HG02885 (cell line): ENCODE measurements around the gene VWC2.

ENCODE experiments used
- ATAC-seq: cut with Tn5 transposase; IDR thresholded peaks from one replicate; pipeline ENCODE4 v1.9.1; 2021; ENCODE audit warnings: mild to moderate bottlenecking; ENCODE audit not compliant: unreplicated experiment, poor library complexity

Gene VWC2

DNA sequence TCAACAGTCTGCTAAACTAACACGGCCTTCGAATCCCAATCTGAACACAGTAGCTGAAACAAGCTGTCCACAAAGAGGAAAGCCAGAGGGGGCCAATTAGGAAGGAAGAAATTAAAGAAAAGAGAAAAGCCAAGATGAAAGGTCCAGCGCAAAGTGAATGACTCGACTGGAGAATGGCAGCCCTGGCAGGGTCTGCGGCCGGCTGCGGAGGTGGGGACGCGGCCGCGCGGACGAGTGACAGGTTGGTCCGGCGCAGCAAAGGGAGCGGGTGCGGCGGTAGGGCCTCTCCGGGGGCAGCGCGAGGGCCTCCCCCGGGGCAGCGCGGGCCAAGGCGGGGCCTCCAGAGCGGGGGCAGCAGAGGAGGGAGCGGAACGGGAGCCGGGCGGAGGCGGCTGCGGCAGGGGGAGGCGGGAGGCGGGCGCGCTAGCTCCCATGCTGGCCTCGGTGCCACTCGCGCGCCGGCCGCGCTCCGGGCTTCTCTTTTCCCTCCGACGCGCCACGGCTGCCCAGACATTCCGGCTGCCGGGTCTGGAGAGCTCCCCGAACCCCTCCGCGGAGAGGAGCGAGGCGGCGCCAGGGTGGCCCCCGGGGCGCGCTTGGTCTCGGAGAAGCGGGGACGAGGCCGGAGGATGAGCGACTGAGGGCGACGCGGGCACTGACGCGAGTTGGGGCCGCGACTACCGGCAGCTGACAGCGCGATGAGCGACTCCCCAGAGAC, at the start of gene VWC2:
Gene VWC2, plus strand, starts transcription at position 421 of the 718 bp plus-strand sequence. CDS start 1,798 bp downstream, outside the sequence.
- no peak for ATAC-seq

DNA sequence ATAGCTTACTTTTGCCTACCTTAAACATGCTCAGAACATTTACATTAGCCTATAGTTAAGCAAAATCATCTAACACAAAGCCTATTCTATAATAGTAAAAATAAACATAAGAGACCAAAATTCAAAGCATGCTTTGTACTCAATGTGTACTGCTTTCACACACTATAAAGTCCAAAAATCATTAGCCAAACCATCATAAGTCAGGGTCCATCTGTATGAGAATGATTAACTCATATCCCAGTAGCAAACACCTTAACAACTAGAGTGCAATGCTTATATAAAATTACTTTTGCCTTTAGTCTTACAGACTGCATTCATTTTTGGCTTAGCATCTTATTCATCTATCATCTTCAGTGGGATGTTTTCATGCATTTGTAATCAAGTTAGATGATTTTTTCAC, 49.4 kb upstream of the VWC2 start:
- ATAC-seq: no peak

DNA sequence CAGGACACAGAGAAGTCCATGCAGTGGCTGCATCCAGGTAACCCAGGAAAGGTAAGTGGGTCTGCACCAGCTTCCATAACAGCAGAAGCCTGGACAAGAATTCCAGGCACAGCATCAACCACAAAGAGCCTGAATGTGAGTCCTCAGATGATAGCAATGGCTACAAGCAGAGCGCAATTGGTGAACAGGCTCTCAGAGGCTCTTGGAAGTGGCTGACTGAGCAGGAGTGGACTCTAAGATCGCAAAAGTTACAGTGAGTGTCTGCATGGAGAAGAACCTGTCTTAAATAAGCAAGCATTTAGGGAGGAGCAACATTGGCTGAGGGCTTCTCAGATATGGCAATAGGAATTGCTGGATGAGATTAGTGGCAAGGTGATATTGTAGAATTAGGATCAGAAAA, 41.6 kb upstream of the VWC2 start:
- ATAC-seq: no peak

DNA sequence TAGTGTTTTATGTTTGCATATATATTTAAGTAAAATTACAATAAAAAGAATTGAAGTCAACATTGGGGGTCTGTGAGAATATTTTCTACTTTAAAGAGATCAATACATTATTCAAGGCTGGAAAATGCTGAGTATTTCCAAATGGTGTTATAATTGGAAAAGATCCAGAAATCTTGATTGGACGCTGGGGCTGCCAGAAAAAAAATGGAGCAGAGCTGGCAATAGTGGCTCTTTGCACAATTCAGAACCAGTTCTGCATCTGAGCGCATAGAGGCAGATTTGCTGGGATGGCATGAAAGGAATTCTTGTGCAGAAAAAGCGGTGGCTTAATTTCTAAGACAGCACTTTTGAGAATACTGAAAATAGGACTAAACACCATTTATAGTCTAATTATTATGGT, 10.8 kb upstream of the VWC2 start:
- no peak for ATAC-seq

DNA sequence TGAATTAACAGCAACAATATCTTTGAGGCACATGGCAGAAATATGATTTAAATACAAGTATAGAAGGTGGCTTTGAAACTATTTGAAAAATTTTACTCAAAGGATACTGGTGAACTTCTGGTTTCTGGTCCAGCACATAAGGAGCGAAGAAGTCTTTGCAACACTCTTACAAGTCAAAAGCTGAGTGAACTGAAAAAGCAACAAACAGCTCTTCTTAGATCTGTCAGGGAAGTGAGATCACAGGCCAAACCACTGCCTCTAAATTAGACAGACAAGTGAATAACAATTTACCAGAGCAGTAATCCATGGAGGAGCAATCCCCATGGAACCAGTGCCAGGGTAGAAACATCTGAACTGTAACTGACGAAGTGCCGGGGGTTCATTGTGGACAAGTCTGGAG, 9.6 kb upstream of the VWC2 start:
- ATAC-seq: peak; percentile 40

DNA sequence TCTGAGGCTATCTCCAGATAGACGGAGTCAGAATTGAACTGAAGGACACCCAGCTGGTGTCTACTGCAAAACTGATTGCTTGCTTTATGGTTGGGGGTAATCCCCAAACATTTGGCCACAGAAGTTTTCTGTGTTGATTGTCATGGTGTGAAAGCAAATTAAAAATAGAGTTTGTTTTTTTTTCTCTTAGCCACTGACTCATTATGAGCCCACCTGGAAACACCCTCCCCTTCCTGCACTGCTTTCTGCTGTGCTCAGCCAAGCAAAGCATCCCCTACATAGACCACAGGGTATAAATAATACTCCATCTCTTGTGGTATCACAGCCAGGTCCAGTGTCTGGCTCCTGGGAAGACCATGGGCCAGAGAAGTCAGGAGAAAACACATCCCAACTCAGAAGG, 6.5 kb upstream of the VWC2 start:
- ATAC-seq: peak; percentile 79

DNA sequence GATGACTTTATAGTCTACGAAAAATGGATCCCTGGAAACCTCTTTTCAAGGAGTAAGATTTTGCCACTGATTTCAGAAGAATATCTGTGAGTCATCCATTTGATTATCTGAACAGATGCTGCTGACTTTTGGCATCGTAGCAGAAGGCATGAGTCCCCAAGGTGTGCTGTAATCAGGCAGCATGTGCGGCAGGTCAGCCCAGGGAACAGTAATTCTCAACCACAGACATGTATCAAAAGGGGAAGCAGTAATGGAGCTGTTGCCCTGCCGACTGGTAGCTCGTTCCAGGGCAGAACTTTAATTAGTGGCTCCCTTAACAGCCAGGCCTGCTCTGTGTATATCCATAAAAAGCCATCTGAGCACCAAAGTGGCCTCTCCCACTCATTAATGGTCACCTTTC, 5.7 kb upstream of the VWC2 start:
- no peak for ATAC-seq

DNA sequence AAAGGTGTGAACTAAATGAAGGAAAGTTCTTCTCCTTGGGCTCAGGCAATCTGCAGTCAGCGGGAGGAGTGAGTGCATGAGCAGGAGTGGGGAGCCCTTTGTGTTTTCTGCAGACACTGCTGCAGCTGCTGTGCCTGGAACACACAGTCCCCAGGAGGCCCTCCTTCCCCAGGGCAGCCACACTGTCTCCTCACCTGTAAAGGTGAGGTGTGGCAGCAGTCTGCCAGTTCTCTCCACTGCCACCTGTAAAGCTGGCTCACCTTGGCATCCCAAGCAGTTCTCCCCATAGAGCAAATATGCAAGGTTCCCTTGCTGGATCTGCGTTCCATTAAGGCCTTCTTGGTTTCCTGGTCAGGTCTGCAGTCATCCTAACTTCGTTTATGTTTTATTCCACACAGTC, 5.2 kb upstream of the VWC2 start:
- ATAC-seq: no peak

DNA sequence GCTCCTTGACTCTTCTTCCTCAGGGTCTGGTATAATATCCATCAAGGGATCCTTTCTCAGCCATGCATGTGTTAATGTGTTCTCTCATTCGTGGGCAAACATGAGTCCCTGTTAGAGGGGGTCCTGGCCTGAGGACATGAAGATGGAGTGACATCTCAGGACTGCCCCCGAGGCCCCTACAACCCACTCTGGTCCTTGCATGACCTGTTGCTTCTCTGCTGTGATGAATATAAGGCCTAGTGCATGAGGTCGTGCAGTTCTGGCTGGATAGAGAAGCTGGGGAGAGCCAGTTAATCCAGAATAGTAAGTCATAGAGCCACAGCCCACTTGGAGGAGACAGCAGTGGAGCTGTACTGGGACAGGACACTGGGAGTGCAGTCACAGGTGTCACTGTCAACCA, 4.6 kb upstream of the VWC2 start:
- ATAC-seq: no peak

DNA sequence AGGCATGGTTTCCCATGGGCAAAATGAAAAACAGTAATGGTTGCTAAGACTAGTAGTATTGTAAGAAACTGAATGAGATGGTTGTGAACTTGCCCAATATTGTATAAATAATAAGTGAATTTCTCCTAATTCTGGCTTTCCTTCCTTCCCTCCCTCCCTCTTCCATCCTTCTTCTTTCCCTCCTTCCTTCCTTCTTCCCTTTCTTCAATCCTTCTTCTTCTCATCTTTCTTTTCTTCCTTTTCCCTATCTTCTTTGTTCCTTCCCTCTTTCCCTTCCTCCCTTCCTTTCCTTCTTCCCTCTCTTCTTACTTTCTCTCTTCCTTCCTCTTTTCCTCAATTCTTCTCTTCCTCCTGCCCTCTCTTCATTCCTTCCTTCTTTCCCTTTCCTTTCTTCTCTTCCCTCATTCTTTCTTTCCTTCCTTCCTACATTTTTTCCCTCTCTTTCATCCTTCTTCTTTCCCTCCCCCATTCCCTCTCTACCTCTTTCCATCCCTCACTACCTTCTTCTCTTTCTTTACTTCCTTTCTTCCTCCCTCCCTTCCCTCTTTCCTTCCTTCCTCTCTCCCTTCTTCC, 4.1 kb upstream of the VWC2 start:
- no peak for ATAC-seq

DNA sequence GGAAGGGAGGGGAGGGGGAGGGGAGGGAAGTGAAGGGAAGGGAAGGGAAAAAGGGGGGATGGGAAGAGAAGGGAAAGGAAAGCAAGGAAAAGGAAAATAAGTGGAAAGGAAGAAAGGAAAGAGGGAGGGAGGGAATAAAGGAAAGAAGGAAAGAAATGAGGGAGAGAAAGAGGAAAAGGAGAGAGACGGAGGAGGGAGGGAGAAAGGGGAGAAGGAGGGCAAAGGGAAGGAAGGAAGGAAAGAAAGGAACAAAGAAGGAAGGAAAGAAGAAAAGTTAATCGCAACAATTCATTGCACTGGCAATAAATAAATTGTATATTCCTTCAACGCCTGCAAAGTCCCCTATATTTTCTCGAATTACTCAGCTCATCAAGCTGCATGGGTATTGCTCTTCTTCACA, 2.6 kb upstream of the VWC2 start:
- ATAC-seq: no peak

DNA sequence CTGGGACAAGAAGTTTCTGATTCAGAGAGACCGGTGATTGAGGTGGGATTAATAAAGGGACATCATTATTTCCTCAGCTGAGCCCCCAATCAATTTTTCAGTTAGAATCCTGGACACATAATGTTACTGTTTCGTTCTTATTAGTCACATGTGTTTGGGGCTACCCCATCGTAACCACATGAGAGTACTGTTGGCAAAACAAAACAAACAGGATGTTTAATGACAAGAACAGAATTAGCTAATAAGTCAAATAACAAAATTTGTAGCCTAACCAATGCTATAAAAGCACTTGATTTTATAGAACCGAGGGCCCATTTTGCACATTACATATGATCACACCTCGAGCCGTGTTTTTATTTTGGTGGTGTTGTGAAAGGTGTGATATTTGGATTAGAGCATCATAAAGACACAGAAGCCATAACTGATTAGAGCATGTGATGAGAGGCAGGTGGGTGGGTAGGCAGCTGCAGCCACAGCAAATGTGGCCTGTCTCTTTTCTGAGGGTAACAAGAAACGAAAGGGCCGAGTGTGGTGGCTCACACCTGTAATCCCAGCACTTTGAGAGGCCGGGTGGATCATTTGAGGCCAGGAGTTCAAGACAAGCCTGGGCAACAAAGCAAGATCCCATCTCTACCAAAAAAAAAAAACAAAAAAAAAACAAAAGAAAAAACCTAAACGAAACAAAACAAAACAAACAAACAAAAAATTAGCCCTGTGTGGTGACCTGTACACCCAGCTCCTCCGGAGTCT, 1.8 kb upstream of the VWC2 start:
- peak; percentile 45 for ATAC-seq

DNA sequence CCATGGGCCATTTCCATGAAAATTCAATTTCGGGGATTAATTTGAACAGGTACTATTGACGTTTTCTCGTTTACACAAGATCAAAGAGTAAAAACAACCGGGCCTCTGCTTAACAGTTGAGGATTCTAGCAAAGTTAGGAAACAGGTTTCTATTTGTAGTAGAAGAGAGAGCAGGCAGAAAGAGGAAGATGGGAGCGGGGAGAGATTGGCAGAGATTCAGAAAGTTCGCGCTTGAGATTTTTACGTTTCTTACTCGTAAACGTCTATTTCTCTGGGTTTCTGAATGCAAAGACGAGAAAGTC, 571 bp upstream of the VWC2 start:
- ATAC-seq: no peak

DNA sequence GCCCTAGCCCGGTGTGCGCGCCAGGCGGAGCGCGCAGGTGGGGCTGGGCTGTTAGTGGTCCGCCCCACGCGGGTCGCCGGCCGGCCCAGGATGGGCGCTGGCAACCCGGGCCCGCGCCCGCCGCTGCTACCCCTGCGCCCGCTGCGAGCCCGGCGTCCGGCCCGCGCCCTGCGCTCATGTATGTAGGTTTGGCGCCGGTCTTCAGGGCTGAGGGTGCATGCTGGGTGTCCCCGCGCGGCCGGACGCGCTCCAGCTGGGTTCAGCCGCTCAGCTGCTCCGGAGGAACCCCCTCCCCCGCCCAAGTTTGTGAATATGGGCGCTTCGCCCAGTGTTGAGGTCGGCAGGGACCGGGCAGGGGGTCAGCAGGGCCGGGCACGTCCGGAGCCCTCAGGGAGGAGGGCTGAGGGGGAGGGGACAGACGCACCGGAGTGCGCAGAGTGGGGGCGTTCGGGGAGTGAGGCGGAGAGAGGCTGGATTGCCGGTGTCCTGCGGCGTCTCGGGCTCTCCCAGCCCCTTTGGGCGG, 559 bp downstream of the VWC2 start:
- no peak for ATAC-seq

DNA sequence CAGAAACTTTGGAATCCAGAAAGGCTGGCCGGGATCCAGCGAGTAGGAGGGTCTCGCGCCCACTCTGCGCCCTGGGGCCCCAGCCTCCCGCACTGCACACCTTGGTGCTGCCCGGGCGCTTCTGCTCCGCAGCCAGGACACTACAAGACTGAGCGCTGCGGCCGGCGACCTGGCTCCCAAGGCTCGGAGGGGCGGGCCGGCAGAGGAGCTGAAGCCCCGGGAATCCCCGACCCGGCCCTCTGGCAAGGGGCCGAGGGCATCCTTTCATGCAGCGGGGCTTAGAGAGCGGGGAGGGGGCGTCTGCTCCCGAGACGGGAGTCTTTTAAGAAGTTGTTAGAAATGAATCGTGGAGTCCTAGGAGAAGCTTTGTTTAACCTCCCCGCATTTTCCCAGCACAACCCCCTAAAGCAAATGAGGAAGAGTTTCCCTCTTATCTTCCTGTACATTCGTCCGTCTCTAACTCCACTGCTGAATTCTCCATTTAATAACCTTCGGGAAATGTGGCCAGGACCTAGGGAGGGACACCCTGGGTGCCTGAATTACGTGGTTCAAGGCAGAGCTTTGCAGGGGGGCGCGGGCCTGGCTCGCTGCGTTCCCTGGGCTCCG, 1.1 kb downstream of the VWC2 start:
- no peak for ATAC-seq

DNA sequence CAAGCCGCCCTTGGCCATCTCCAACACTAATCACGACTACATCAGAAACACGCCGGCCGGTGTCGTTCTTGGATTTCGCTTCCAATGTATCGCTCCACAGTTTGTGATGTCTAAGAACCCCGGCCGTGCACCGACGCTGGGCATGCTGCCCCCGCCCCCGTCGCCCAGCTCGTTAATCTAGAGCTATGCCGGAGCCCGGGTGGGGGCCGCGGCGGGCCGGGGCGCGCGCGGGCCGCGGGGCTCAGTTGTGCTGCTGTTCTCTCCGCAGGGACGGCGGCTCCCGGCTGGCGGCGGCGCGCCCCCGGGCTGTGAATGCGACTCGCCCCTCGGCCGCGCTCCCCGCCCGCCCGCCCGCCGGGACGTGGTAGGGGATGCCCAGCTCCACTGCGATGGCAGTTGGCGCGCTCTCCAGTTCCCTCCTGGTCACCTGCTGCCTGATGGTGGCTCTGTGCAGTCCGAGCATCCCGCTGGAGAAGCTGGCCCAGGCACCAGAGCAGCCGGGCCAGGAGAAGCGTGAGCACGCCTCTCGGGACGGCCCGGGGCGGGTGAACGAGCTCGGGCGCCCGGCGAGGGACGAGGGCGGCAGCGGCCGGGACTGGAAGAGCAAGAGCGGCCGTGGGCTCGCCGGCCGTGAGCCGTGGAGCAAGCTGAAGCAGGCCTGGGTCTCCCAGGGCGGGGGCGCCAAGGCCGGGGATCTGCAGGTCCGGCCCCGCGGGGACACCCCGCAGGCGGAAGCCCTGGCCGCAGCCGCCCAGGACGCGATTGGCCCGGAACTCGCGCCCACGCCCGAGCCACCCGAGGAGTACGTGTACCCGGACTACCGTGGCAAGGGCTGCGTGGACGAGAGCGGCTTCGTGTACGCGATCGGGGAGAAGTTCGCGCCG, 1.9 kb downstream of the VWC2 start:
- no peak for ATAC-seq

DNA sequence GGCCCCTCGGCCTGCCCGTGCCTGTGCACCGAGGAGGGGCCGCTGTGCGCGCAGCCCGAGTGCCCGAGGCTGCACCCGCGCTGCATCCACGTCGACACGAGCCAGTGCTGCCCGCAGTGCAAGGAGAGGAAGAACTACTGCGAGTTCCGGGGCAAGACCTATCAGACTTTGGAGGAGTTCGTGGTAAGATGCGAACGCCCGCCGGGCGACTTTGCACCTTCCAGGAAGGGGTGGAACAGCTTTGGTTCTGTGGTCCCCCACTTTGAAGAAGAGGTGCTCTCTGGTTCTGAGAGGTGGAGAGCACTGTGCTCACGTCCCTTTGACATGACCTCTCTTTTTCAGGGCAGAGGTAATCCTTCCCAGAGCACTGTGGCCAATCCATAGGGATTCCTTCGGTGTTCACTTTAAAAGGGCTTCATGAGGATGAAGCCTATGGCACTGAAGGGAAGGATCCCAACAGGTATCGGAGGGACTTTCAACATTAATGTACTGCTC, 2.6 kb downstream of the VWC2 start:
- ATAC-seq: no peak

DNA sequence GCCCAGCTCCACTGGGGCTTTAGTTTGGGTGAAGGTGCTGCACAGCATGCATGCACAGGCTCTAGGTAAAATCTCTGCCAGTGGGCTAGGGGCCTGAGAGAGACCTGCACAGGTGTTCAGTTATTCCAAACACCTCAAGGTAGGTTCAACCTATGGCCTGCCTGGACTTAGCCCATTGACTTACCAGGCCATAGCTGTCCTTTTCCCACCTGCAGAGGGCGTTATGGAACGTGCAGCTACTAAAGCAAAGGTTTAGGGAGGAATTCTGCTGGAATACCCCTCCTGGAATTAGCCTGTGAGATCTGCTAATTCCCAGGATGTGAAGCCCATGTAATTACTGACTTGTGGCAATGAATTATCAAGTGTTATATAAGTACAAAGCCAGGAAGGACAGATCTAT, 3.6 kb downstream of the VWC2 start:
- ATAC-seq: no peak

DNA sequence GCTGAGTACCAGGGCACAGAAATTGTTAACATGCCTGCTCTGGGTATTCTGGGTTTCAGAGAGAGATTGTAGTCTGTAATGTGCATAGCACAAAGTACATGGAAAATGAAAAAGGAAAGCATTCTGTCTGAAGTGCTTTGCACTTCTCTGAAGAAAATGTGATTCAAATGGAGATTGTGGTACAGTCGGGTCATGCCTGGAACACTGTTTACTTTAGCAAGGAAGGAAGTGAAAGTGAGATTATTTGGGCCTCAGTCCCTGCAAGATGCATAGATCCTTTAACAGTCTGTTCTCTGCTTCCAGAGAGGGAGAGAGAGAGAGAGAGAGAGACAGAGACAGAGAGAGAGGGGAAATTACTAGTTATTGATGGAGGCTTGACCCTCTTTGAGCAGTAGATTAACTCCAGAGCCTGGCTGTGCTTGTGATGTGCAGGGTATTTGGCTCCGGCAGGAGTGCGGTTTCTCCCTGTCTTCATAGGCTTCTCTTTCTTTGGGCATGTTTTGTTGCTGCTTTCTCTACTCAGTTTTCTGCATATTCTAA, 5.4 kb downstream of the VWC2 start:
- peak; percentile 77 for ATAC-seq

DNA sequence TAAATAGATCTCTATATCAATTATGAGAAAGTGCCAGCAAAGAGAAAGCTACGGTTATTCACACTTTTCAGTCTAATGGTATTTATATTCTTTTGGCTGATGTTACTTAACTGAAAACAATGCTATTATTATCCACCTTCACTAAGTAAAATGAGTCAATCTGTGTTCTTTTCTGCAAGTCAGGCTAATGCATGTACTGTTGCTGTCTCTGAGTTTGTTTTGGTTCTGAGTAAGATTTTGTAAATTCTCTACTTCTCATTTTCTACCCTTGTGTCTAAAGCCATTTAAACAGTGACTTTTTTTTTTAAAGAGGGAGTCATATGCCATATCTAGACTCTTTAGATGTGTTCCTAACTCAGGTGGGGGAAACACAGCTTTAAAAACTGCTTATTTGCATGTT, 7.5 kb downstream of the VWC2 start:
- ATAC-seq: peak; percentile 69
